GM04503 (cell line): ENCODE measurements around the gene RAP1B.
"Not testable (repeated sequence)": the region's sequence is repeated elsewhere in the genome, so short reads cannot be mapped to it uniquely, and the experiment has no call there.

ENCODE experiments used
- DNase-seq: peaks from one replicate; pipeline ENCODE4 v3.0.0-alpha.2; 2012; ENCODE audit warnings: low read depth

Gene RAP1B

DNA sequence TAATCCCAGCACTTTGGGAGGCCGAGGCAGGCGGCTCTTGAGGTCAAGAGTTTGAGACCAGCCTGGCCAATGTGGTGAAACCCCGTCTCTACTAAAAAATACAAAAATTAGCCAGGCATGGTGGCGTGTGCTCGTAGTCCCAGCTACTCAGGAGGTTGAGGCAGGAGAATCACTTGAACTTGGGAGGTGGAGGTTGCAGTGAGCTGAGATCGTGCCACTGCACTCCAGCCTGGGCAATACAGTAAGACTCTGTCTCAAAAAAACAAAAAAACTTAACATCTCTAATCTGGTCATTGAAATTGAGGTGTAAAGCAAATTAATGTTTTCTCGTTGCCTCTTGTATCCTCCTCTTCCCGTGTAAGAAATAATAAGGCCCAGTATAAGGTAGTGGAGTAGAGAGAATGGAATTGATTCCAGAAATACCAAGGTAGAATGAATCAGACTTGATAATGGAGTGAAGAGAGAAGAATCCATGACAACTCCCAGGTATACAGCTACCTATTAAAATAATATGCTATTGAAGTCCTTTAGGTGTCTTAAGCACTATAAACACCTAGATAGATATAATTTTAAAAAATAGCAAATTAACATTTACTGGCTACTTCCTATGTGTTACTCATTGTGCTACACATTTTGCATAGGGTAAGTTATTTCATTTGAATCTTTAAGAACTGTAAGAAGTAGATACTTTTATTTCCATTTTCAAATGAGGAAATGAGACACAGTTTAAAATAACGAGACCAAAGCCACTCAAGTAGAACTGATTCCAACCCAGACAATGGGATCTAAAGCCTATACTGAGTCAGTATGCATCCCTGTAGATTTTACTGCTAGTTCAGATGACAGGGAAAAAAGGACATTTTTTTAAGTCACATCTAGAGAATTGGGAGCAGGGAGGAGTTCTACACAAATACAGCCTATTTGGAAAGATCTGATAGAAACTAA is 23.2 kb downstream of the RAP1B start:
- DNase-seq: no peak

DNA sequence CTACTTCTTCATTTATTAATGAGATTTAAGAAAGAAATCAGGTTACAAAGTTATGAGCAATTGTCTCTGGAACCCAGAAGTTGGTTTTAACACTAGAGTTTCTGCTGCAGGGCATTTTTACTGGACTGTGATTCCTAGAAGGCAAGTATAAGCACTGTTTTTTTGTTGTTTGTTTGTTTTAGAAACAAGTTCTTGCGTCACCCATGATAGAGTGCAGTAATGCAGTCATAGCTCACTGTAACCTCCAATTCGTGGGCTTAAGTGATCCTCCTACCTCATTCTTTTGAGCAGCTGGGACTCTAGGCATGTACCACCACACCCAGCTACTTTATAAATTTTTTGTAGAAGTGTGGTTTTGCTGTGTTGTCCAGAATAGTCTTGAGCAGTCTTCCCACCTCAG is 25.6 kb downstream of the RAP1B start:
- no peak for DNase-seq

DNA sequence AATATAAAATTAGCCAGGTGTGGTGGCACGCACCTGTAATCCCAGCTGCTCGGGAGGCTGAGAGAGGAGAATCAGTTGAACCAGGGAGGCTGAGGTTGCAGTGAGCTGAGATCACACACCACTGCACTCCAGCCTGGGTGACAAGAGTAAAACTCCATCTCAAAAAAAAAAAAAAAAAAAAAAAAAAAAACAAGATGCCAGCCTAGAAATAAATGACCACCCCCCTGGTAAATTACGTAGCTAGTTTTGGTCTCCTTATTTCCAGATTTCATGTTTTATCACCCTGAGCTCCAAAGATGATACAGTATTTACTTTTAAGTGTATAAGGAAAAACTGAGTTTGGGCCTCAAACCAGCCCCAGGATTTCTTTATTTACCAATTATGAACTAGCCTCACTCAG is 26.7 kb downstream of the RAP1B start:
- not testable (repeated sequence) for DNase-seq

DNA sequence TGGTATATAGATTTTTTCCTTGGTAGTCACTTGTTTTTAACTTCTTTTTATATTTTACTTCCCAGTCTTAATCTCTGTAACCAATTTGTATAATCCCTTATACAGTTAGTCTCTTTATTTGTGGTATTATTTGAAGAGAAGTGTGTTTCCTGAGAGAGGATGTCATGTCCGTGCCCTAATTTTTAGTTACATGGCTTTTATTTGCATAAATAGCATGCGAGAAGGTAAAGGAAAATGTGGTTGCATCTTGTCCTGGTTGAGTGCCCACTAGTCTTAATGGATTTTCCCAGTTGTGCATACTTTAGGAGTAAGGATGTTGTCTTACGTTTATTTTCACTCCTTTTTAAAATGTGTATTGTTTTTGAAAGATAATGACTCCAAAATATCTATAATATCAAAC is 27.5 kb downstream of the RAP1B start:
- DNase-seq: no peak

DNA sequence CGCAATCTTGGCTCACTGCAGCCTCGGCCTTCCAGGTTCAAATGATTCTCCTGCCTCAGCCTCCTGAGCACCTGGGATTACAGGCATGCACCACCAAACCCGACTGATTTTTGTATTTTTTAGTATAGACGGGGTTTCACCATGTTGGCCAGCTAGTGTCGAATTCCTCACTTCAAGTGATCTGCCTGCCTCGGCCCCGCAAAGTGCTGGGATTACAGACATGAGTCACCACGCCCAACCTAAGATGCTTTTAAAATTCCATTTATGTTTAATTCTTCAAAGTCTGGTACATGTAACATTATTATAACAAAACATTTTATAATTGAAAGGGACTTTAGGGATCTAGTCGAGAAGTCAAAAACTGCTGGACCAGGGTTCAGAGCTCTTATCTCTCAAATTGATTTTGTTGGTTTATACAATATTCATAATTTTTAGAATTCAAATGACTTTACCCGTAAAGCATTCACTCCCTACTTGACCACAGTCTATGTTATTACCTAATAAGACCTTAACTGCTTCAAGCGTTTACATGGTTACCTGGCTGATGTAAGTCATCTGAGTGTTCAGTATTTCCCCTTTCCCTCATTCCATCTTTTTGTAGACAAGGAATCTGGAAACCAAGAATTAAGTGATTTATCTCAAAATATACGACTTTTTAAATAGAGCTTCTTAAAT is 28.2 kb downstream of the RAP1B start:
- DNase-seq: no peak

DNA sequence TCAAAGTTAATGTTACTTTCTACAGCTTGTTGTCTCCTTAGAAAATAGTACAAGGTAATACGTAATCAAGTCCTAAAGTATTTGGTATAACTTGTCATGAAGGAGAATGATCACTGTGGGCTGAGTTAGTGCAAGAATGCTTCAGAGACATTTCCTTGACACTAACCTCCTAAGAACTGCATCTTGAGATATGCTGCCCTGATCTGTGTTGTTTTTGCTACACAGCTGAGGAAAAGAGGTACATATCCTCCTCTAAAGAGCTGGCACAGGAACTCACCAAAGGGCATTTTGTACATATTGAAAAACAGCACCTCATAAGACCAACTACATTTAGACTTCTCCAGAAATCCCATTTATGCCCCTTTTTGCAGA is 28.7 kb downstream of the RAP1B start:
- no peak for DNase-seq

DNA sequence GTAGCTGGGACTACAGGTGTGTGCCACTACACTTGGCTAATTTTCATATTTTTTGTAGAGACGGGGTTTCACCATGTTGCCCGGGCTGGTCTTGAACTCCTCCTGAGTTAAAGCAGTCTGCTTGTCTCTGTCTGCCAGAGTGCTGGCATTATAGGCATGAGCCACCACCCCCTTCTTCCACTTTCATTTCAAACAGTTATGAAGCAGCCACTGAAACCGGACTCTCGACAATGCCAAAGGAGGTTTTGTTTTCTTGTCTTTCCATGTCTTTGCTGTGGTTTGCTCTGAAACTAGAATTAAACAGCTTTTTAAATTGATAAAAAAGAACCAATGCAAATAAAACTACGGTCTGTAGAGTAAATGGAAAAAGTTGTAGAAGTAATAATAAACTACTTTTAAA is 30.4 kb downstream of the RAP1B start:
- no peak for DNase-seq

DNA sequence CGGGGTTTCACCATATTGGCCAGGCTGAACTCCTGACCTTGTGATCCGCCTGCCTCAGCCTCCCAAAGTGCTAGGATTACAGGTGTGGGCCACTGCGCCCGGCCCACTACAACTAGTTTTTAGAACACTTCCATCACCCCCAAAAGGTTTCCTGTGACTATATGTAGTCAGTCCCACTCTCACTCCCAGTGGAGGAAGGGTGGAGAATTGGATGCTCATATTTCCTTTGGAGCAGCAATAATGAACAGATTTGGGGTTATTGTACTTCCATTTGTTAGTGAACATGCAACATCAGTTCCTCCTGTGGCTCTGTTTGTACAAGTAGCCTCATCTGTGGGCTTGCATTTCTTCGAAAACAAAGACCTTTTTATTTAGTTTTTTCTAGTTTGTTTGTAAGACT is 35.8 kb downstream of the RAP1B start:
- DNase-seq: no peak

DNA sequence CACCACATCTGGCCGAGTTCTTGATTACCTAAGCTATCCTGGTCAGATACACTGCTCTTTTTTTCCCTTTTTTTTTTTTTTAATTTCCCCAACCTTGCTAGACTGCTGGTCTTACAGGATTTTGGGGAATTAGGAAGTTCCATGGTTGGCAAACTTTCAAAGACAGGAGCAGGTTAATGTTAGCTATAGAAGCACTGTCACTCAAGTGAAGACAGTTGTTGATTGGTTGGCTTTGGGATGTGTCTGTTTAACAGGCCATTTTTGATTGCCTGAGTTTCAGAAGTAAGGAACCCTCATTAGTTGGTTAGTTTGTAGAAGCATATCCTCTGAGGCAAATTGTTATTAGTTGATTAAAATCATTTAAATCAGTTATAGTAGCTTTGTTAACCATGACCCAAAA is 36.8 kb downstream of the RAP1B start:
- no peak for DNase-seq

DNA sequence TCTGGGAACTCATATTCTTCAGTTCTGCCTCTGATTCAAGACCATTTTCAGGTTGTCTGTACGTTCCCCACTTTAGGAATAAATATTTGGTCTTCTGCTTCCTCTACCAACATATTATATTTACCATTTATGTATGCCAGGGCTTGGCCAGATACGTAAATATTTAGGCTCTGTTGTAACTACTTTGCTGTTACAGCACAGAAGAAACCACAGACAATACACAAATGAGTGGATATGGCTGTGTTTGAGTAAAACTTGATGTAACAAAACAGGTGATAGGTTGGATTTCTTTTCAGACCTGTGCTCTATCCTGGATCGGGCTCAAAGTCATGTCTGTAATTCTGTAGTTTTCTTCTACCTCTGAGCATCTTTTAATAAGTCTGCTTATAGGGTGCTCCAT is 37.5 kb downstream of the RAP1B start:
- DNase-seq: no peak

DNA sequence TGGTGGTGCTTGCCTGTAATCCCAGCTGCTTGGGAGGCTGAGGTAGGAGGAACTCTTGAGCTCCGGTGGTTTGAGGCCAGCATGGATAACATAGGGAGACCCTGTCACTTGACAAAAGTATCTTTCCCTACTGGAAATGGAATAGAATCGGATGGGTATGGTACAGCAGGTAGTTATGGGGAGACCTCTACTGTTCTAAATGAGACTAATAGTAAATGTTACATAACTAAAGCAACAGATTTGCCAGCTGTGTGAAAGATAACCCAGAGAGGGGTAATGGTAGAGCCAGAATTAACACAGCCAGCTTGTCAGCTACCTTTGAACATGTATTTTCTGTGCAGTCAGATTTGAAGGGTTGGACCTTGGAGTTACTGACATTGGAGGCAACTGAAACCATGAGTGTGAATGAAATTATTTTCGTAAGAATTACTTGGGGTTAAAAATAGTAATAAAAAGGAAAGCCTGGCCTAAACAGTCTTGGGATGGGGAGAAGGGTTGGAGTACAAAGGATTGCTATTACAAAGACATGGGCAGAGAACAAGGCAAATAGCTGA is 54.4 kb downstream of the RAP1B start:
- no peak for DNase-seq

DNA sequence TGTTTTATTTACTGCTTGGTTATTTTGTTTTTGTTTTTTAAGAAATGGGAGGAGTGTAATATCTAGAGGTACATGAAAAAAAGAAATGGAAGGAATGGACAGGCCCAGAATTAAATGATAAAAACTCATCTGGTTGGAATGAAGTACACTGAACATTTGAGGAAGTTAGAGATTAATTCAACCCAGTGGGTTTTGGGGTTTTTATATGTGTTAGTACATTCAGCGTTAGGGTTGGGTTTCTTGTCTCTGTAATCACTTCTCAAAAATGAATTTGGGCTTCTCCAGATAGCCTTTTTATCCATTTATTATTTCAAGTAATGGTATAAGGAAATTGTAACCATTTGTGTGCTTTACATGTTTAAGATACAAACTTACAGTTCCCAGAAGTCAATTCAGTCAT is 56.6 kb downstream of the RAP1B start:
- DNase-seq: no peak

DNA sequence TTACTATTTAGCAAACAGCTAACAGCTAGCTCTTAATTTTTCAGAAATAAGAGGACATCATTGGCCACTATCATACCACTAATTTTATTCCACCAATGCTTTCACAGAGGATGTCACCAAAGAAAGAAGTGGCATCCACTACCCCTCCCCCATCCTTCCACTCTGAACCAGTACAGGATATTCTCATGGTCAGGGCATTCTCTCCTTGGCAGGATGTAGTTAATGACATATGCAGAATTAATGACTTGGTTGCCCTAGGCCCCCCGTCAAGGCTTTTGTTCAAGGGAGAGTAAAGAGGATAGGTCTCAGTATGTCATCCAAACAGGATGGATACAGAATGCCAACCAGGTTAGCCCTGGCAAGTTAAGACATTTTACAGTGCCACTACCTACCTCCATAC is 57.2 kb downstream of the RAP1B start:
- no peak for DNase-seq

DNA sequence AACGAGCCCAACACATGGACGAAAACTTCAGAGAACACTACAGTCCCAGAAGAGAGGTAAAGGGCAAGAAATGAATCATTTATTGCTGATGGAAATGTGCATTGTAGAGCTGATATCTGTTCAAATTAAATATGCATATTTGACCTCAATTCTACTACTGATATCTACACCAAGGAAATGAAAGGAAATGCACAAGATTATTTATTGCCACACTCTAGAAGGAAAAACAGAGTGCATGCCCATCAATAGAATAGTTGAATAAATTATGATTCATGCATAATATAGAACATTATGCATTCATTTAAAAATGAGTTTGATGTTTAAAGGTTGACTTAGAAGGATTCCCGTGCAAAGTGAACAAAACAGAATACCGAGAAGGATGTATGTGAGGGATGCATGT is 60.5 kb downstream of the RAP1B start:
- no peak for DNase-seq

DNA sequence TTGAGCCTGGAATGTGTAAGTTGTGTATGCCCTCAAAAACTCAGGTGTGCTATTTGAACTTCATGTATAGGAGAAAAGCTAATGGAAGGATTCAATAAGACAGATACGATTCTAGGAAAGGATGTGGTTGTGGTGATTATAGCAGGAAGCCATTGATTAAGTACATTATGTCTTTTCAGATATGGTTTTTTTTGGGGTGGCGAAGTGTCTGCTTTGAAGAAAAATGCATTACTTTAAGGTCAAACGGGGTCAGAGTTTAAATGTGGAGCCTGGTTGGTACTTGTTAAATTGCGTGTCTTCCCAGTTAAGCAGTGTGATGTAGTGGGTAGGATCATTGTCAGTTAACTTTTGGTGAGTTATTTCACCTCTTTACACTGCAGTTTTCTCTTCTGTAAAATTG is 63.1 kb downstream of the RAP1B start:
- no peak for DNase-seq

DNA sequence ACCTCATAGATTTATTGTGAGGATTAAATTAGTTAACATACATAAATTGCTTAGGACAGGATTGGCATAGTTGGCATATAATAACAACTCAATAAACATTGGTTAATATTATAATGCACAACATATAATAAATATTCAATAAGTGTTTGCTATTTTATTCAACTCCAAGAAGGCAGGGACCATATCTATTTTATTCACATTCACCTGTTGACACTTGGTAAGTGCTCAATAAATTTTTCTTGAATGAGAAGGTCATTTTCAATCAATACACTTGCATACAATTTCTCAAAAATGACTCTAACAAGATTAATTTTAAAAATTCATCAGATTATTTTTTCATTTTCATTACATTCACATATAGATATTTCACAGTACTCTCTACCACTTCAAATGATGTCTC is 63.7 kb downstream of the RAP1B start:
- DNase-seq: no peak

DNA sequence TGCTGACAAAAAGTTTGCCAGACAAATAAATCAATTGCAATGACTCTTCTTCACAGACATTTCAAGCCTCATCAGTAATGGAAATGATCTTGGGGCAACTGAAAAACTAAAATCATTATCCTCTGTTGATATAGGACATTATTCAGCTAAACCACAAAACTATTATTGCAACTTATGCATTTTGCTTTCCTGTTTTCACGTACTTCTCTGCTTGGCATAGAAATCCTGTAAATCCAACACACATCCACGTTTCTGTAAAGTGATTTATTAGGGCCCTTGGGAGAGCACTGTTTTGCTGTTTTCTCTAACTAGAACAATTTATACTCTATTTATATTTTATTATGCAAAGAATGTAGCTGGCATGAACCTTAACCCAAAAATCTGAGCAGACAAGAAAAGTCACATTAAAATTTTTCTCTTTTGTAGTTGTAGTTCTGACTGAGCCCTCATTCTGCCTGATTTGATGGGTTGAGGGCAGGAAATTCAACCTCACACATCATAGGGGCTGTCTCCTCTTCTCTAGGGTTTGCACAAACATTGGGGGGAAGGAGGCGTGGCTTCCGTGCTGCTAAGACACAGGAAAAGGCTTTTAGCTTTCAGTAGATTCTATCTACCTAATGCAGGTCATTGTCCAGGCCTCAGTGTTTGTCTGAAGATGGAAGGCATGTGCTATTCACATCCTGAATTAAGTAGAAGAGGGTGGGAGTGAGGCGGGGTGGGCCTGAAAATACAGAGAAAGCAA is 64.6 kb downstream of the RAP1B start:
- DNase-seq: peak; percentile 25

DNA sequence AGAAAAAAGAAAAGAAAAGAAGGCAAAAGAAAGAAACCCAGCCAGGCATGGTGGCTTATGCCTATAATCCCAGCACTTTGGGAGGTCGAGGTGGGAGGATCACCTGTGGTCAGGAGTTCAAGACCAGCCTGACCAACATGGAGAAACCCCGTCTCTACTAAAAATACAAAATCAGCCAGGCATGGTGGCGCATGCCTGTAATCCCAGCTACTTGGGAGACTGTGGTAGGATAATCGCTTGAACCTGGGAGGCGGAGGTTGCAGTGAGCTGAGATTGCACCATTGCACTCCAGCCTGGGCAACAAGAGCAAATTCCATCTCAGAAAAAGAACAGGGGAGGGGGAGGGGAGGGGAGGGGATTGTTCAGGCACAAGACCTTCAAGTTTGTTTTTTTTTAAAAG is 66.2 kb downstream of the RAP1B start:
- DNase-seq: not testable (repeated sequence)

DNA sequence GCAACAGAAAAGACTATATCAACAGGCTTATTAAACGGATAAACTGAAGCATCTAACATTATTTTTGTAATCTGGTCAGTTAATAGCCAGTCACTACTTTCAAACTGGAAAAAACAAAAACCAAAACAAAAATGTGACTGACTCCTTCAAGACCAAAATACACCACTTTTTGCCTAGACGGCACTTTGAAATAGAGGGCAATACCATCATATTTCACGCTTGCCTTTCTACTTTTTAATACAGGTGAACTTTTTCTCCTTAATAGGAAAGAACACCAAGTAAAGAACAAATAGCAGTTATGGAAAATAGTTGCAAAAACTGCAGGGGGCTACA is 75.5 kb downstream of the RAP1B start:
- no peak for DNase-seq

DNA sequence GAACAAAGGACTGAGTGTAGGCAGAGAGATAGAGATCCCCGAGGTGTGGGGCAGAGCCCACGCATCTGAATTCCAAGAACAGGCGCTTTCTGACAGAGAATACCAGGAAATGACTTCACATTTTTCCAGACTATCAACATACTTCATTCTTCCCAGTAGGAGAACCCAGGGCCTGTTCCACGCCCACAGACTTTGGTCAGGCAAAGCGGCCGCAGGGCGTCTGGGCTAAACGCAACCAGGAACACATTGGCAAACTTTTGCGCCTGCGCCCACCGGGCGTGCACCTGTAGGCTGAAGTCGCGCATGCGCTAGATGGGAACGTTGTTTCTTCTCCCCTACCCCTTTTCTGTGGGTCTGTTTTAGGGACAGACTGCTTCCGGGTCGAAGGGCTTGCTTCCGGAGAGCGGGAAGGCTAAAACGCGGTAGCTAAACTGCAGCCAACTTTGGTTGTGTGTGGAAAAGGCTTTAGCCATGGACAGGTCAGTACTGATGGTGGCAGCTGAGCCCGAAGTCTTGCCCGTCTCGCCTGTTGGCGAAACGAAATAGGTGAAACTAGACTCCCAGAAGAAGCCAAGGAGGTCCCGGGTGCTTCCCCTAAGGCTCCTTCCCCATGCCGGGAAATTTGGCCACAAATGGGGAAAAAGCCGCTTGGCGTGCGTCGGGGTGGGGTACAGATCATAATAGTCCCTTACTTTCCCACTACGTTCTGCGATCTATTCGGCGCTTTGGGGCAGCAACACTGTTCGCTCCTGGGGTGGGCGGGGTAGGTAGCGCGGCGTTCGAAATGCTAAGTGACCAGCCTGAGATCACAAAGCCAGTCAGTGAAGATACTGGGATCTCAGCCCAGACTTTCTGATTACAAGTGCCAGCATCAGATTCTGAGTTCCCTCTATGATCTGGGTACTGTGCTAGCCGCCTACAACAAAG is 76.2 kb downstream of the RAP1B start, which contains the start of gene NUP107:
Gene NUP107, plus strand, starts transcription at position 384 of the 927 bp plus-strand sequence. Its CDS starts 88 bp downstream, at position 472.
- peak; percentile 91 for DNase-seq

DNA sequence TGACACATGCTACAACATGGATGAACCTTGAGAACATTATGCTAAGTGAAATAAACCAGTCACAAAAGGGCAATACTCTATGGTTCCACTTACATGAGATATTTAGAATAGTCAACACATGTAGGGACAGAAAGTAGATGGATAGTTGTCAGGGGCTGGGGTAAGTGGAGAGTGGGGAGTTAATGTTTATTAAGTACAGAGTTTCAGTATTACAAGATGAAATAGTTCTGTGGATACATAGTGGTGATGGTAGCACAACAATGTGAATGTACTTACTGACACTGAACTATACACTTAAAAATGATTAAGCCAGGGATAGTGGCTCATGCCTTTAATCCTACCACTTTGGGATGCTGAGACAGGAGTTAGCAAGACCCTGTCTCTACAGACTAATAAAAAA is 84.8 kb downstream of the RAP1B start:
- no peak for DNase-seq

DNA sequence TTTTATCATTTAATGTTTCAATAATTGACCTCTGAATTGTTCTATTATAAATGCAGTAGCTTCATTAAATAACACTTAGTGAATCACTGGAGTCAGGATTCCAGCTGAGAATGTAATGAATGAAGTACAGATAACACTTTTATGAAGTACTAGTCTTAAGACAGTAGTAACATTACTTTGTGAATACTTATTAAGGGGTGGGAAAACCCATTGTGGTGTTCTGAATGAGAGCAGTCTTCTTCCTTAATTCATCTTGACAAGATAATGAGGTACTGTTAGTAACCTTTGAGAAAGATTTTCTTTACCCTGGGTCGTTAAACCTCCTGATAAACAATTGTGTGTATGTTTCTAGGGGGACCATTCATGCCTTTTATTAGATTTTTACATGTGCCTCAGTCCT is 88.8 kb downstream of the RAP1B start:
- no peak for DNase-seq
